Inflammatory macrophage (primary cell): ENCODE results near the gene TARBP2.

ENCODE experiments used
- DNase-seq, 2 donors: peaks; one replicate each; pipeline ENCODE4 v3.0.0-alpha.2; 2020 to 2022
- total RNA-seq, 18 experiments: gene quantifications; one replicate each; lab custom pipeline; 2026; ENCODE audit warnings: mixed read lengths in 6 of 18, inconsistent platforms in 2 of 18; lab: John Stamatoyannopoulos, UW

Gene TARBP2
- 3.5 to 33.9 (median 20.6) reads per million in 18 experiments for total RNA-seq

- peak; percentile 99 for DNase-seq
Observed at GRCh38 chr12:53500776-53501614, at the start of gene TARBP2. TSS of gene TARBP2 (plus strand) at chr12:53501283. CDS start at chr12:53501409, 126 bp downstream.

- DNase-seq = peak; percentile 99
Observed at GRCh38 chr12:53451661-53452158, 49.4 kb upstream of the TARBP2 start, which contains the start of gene PCBP2. TSS of gene PCBP2 (plus strand) at chr12:53452102. CDS start at chr12:53454801, 2,699 bp downstream.

- DNase-seq = peak; percentile 72 to 81
Observed at GRCh38 chr12:53452159-53453077, 48.7 kb upstream of the TARBP2 start.

- DNase-seq = no peak
Observed at GRCh38 chr12:53453953-53454640, 47.0 kb upstream of the TARBP2 start.

GRCh38 chr12:53454707-53455106 lies 46.4 kb upstream of the TARBP2 start:
- no peak for DNase-seq

GRCh38 chr12:53456654-53457366 lies 44.3 kb upstream of the TARBP2 start:
- no peak for DNase-seq

GRCh38 chr12:53459097-53459496 lies 42.0 kb upstream of the TARBP2 start:
- DNase-seq = no peak

GRCh38 chr12:53461059-53461458 lies 40.0 kb upstream of the TARBP2 start:
- no peak for DNase-seq

- no peak for DNase-seq
Observed at GRCh38 chr12:53461591-53461990, 39.5 kb upstream of the TARBP2 start.

- DNase-seq = no peak
Observed at GRCh38 chr12:53462935-53463334, 38.1 kb upstream of the TARBP2 start.

GRCh38 chr12:53463802-53464560 lies 37.1 kb upstream of the TARBP2 start:
- DNase-seq = no peak

- no peak for DNase-seq
Observed at GRCh38 chr12:53464685-53465418, 36.2 kb upstream of the TARBP2 start.

GRCh38 chr12:53465679-53466078 lies 35.4 kb upstream of the TARBP2 start:
- no peak for DNase-seq

- no peak for DNase-seq
Observed at GRCh38 chr12:53466640-53467039, 34.4 kb upstream of the TARBP2 start.

GRCh38 chr12:53467082-53467481 lies 34.0 kb upstream of the TARBP2 start:
- no peak for DNase-seq

GRCh38 chr12:53467880-53468279 lies 33.2 kb upstream of the TARBP2 start:
- no peak for DNase-seq

- no peak for DNase-seq
Observed at GRCh38 chr12:53468282-53468681, 32.8 kb upstream of the TARBP2 start.

- no peak for DNase-seq
Observed at GRCh38 chr12:53472056-53472582, 29.0 kb upstream of the TARBP2 start.

- no peak for DNase-seq
Observed at GRCh38 chr12:53474077-53474476, 27.0 kb upstream of the TARBP2 start.

GRCh38 chr12:53474819-53475218 lies 26.3 kb upstream of the TARBP2 start:
- DNase-seq = peak; percentile 36 to 45
